Sigmoid colon (tissue), 4 donors: ENCODE results near the gene PDLIM4.

ENCODE experiments used
- CTCF ChIP-seq, 4 experiments: fragments of 450-650 bp in 3 of 4; fragments of 200-600 bp in 1 of 4; IDR thresholded peaks; one replicate each; pipeline ENCODE4 v1.5.1; 2016 to 2019; ENCODE audit warnings: antibody characterized with exemption in 4 of 4, mild to moderate bottlenecking in 3 of 4, moderate library complexity in 2 of 4
- EP300 ChIP-seq, 4 donors: sonication (generic); formaldehyde crosslinking; IDR thresholded peaks; one replicate each; pipeline ENCODE4 v1.6.1; 2017; ENCODE audit warnings: antibody characterized with exemption in 4 of 4
- POLR2A ChIP-seq, 2 donors: fragments of 450-650 bp; IDR thresholded peaks; one replicate each; pipeline ENCODE4 v1.6.1; 2016; ENCODE audit warnings: antibody characterized with exemption in 2 of 2, mild to moderate bottlenecking in 2 of 2, moderate library complexity in 2 of 2
- POLR2AphosphoS5 ChIP-seq, 4 donors: sonication (generic); formaldehyde crosslinking; IDR thresholded peaks; one replicate each; pipeline ENCODE4 v1.6.1; 2017; ENCODE audit warnings: antibody characterized with exemption in 4 of 4

- no peak for TF ChIP-seq POLR2A (IDR thresholded peaks at IDR 0.05)
- no peak for TF ChIP-seq CTCF (IDR thresholded peaks at IDR 0.05)
- no peak for TF ChIP-seq EP300 (IDR thresholded peaks at IDR 0.05)
- no peak for TF ChIP-seq POLR2AphosphoS5 (IDR thresholded peaks at IDR 0.05)
Observed at GRCh38 chr5:132303589-132303988, 46.1 kb downstream of the PDLIM4 start.
